HK-2 (cell line): ENCODE measurements around the gene ABCA7.
A peak's percentile ranks its signal among the peaks of the same experiment; 100 is the strongest.

ENCODE experiments used
- DNase-seq: peaks from one replicate; pipeline ENCODE4 v3.0.0-alpha.2; 2018; ENCODE audit not compliant: unreplicated experiment

The ABCA7 gene

DNA sequence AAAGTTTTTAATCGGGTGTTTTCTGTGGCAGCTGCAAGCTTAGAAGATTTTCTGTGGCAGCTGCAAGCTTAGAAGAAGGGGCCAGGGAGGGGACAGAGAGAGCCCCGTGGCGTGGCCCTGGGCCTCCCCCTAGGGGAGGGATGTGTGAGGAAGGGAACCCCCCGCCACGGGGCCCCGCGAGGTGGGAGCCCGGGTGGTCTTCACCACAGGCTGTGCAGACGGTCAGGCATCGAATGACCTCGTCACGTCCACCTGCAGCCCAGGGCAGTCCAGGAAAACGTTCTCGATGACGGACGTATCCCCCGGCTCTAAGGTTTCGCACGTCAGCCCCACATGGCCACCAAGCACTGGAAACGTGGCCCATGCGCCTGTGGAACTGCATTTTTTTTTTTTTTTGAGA, 46.7 kb downstream of the ABCA7 start:
- no peak for DNase-seq

DNA sequence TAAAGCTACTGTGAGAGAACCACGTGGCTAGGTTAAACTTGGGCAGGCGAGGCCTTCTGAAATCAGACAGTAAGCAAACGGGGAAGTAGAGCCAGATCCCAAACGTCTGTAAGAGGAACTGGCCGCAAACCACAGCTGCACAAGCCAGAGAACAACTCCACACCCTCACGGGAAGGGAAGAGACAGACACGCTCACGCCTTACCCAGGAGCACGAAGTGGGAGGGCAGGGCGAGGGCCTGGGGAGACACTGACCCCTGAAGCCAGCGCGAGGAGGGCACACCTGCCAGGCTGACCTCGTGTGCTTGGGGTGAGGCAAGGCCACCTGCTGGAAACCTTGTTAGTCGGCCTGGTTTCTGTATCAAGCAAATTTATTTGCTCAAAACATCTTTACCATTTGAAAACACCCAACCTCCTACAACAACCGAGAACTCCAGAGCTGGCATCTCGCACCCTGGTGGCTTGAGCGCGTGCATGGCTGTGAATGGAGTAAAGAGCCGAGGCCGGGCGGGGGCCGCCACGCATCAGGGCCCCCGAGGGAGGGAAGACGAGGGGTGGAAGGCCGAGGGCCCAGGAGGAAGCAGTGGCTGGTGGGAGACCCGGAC, 48.0 kb downstream of the ABCA7 start:
- no peak for DNase-seq

DNA sequence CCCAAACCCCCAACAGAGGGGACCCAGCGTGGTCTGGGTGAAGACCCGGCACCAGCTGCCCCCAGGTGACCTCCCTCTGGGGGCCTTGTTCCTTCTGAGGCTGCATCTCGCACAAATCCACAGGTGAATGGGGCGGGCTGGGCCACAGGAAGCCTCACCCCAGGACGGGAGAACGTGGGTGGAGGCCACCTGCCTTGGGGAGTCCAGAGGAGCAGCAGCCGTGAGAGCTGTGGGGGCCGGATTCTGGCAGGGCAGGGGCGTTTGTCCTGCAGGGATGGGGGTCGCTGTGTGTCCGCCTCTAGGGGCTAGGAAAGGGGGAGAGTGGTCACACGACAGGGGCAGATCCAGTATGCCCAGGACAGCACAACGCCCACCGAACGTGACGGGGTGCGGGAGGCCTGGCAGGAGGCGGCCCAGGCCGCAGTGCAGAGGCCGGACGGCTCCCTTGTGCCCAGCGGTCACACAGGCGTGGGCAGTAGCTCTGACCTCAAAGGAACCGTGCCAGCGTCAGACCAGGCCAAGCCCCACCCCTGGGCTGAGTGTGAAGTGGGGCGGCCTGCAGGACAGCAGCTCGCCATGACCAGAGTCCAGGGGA, 48.6 kb downstream of the ABCA7 start:
- no peak for DNase-seq

DNA sequence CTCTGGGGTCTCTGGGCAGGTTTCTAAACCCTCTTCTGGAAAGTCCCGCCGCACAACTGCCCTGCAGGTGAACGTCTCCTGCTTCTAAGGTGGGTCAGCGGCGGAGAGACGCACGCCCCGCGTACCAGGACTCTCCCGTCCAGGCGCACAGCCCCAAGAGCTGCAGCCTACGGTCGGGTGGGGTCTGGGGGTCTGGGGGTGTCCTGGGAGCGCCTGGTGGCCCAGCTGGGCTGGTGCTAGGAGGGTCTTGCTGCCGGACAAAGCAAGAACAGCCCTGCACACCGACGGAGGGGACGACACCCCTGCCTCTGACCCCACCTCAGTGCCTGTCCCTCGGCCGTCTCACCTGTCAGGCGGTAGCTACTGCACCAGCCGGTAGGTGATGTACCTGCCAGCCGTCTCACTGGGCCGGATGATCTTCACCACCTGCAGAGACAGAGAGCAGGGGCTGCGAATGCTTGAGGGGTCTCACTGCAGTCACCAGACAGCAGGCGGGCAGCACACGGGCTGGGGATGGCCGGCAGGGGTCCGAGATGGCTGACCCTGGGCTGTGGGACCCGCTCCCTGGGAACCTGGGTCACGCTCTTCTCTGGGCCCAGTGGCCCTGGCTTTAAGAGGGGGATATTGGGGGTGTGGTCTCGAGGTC, 49.3 kb downstream of the ABCA7 start:
- no peak for DNase-seq

GRCh38 chr19:1089891-1090290, 50.0 kb downstream of the ABCA7 start:
- no peak for DNase-seq

GRCh38 chr19:1090731-1091543, 51.0 kb downstream of the ABCA7 start:
- DNase-seq = no peak

- DNase-seq = no peak
Observed at GRCh38 chr19:1091544-1092175, 51.8 kb downstream of the ABCA7 start.

- no peak for DNase-seq
Observed at GRCh38 chr19:1093330-1093729, 53.4 kb downstream of the ABCA7 start.

DNA sequence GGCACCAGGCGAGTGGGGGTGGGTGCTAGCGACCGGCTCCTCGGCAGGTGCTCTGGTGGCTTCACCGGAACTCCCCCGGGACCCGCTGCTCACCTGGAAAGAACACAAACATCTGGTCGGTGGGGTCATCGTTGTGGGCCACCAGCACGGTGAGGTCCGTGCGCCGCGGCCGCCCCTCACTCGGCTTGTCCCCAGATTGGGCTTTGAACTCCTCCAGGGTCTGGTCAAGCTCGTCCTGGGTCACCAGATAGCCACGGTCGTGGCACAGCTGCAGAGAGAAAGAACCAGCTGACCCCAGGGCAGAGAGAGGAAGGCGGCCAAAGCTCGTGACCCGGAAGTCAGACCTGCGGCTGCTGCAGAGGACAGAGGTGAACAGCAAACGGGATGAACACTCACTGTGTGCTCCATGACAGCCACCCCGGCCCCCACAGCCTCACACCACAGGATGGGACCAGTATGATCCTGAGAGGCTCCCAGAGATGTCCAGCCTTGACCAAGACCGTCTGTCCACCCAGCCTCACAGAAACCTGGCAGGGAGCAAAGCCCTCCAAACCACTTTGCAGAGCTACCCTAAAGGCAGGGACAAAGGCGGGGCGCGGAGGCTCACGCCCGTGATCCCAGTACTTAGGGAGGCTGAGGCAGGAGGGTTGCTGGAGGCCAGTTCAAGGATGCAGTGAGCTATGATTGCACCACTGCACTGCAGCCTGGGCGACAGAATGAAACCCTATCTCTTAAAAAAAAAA, 54.1 kb downstream of the ABCA7 start:
- no peak for DNase-seq

- no peak for DNase-seq
Observed at GRCh38 chr19:1094655-1094977, 54.7 kb downstream of the ABCA7 start.

GRCh38 chr19:1094978-1095701, 55.2 kb downstream of the ABCA7 start, which contains the start of gene POLR2E:
POLR2E (minus strand) TSS chr19:1095375; CDS start chr19:1095315, 60 bp downstream.
- DNase-seq = peak; percentile 99

- DNase-seq = no peak
Observed at GRCh38 chr19:1097810-1098176, 57.9 kb downstream of the ABCA7 start.

DNA sequence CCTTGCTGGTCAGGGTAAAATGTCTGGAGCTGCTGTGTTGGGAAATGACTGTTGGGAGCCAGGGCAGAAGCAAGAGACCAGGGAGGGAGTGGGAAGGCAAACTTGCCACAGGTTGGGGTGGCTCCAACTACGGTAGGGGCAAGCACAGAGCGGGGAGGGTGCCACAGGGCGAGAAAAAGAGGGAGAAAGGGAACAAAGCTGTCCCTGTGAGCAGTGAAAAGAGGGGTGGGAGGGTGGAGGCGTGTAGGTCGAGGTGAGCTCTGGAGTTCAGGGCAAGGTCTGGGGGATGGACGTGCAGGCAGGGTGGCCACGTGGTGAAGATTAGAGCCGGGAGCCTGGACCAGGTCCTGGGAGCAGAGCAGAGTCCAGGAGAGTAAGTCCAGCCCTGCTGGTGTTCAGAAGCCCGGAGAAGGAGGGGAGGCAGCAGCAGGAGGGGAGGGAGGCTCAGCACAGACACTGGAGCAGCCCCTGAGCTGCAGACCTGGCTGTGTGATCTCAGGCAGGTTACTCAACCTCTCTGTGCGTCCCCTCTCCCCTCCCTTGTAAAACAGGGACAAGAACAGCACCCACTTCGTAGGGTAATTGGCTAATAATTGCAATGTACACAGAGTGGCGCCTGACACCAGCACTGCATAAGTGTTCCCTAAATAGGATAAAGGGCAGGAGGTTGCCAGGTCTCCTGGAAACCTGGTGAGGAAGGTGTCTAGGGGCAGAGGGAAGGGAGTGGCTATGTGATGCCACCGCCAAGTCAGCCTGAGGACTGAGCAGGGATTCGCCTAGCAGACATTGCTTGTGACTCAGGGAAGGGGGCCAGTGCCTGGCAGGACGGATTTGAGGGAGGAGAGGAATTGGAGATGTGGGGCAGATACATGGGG, 58.5 kb downstream of the ABCA7 start:
- peak; percentile 62 for DNase-seq

GRCh38 chr19:1101337-1101698, 61.4 kb downstream of the ABCA7 start:
- no peak for DNase-seq

DNA sequence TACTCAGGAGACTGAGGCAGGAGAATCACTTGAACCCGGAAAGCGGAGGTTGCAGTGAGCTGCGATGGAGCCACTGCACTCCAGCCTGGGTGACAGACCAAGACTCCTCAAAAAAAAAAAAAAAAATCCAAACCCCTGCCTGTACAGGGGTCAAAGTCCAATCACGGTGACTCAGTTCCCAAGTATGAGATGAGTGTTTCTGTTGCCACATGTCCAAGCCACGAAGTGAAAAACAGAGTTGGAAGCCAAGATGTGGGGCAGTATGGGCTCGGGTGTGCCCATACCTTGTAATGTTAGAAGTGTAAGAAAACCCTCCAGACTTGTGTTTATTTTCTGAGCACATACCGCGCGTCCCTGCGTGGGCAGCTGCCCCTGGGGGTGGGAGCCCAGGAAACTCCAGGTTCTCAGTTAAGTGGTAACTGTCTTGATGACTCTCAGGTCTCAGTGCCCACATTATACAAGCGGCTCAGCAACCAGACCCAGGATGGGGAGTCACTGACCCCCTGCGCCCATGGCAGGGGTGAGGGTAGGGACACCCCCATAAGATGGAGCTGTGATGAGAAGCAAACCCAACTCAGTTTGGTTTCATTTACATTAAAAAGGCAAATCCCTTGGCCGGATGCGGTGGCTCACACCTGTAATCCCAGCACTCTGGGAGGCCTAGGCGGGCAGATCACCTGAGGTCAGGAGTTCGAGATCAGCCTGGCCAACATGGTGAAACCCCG, 62.7 kb downstream of the ABCA7 start:
- DNase-seq = peak; percentile 92

GRCh38 chr19:1103132-1103707, 63.3 kb downstream of the ABCA7 start:
- peak; percentile 46 for DNase-seq

GRCh38 chr19:1103708-1104310, 63.9 kb downstream of the ABCA7 start, which contains the start of gene GPX4:
GPX4 (plus strand) TSS chr19:1103994; CDS start chr19:1104044, 50 bp downstream.
- DNase-seq = peak; percentile 99

GRCh38 chr19:1104311-1105007, 64.6 kb downstream of the ABCA7 start:
- peak; percentile 81 for DNase-seq
